Upper lobe of left lung (tissue), 4 donors: ENCODE data around the gene NACC2.

ENCODE experiments used
- EP300 ChIP-seq, 4 donors: sonication (generic); formaldehyde crosslinking; IDR thresholded peaks; one replicate each; pipeline ENCODE4 v1.5.1; 2017; ENCODE audit warnings: antibody characterized with exemption in 4 of 4, control low read depth in 2 of 4
- POLR2A ChIP-seq, 4 donors: fragments of 450-650 bp; IDR thresholded peaks; one replicate each; pipeline ENCODE4 v1.5.1; 2016 to 2017; ENCODE audit warnings: antibody characterized with exemption in 4 of 4, mild to moderate bottlenecking in 2 of 4
- POLR2AphosphoS5 ChIP-seq, 2 donors: sonication (generic); formaldehyde crosslinking; IDR thresholded peaks; one replicate each; pipeline ENCODE4 v1.5.1; 2017; ENCODE audit warnings: antibody characterized with exemption in 2 of 2
- TF ChIP-seq, protein P1 (sequence below), 6 experiments: fragments of 450-650 bp in 4 of 6; fragments of 200-600 bp in 2 of 6; sonication (generic) in 2 of 6; IDR thresholded peaks; one replicate each; pipeline ENCODE4 v1.5.1; 2016 to 2019; ENCODE audit warnings: antibody characterized with exemption in 6 of 6

- TF ChIP-seq, protein P1, sequence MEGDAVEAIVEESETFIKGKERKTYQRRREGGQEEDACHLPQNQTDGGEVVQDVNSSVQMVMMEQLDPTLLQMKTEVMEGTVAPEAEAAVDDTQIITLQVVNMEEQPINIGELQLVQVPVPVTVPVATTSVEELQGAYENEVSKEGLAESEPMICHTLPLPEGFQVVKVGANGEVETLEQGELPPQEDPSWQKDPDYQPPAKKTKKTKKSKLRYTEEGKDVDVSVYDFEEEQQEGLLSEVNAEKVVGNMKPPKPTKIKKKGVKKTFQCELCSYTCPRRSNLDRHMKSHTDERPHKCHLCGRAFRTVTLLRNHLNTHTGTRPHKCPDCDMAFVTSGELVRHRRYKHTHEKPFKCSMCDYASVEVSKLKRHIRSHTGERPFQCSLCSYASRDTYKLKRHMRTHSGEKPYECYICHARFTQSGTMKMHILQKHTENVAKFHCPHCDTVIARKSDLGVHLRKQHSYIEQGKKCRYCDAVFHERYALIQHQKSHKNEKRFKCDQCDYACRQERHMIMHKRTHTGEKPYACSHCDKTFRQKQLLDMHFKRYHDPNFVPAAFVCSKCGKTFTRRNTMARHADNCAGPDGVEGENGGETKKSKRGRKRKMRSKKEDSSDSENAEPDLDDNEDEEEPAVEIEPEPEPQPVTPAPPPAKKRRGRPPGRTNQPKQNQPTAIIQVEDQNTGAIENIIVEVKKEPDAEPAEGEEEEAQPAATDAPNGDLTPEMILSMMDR (IDR thresholded peaks at IDR 0.05): no peak
- TF ChIP-seq POLR2A (IDR thresholded peaks at IDR 0.05) (no peak), POLR2AphosphoS5 (IDR thresholded peaks at IDR 0.05) (no peak), EP300 (IDR thresholded peaks at IDR 0.05) (no peak)
These were observed 38.9 kb upstream of the NACC2 start for GRCh38 chr9:136133959-136134484.
